B cell (primary cell): ENCODE measurements around the gene ANKRD11. TPM values are rescaled to one million over a fixed set of nuclear protein-coding genes. Genes with fewer than 3 reads are reported as not detected.

Experiments used
- ATAC-seq: fragments of 200-7000 bp; cut with Tn5 transposase; one replicate; pipeline ENCODE4 v1.10.0; 2021; ENCODE audit warnings: low read depth, mild to moderate bottlenecking, moderate number of reproducible peaks, moderate library complexity
- CTCF ChIA-PET: fragments of 350-600 bp; sonication (Branson Sonifier 250); formaldehyde crosslinking; loops from one replicate; lab custom pipeline; 2021; ENCODE audit warnings: antibody characterized with exemption, inconsistent platforms; lab: Charles Lee
- POLR2A ChIA-PET: fragments of 350-600 bp; sonication (Branson Sonifier 250); formaldehyde crosslinking; loops from one replicate; lab custom pipeline; 2021; ENCODE audit warnings: antibody characterized with exemption; lab: Charles Lee
- DNase-seq: peaks from one replicate; pipeline ENCODE4 v3.0.0; 2013
- H2AFZ ChIP-seq: 2 replicates; pipeline ENCODE4 v1.6.1; 2012; ENCODE audit warnings: mild to moderate bottlenecking, low read depth, low read length; ENCODE audit not compliant: insufficient read depth, poor library complexity, severe bottlenecking
- H3K27ac ChIP-seq, 2 donors: 1 replicate in 1 of 2; 2 replicates in 1 of 2; pipeline ENCODE4 v1.5.1; 2012 to 2013; ENCODE audit warnings: low read length in 2 of 2, mild to moderate bottlenecking in 2 of 2, moderate library complexity in 1 of 2
- H3K27me3 ChIP-seq, 4 experiments: fragments of 200-600 bp in 1 of 4; sonication (generic) in 1 of 4; replicated peaks in 1 of 4; 1 replicate in 2 of 4; 2 replicates in 2 of 4; pipeline versions ENCODE4 v1.6.1 to v1.7.0; 2013 to 2016; ENCODE audit warnings: low read length in 3 of 4, mild to moderate bottlenecking in 2 of 4, mixed read lengths in 1 of 4, moderate library complexity in 1 of 4; ENCODE audit not compliant: insufficient read depth in 4 of 4, control insufficient read depth in 3 of 4; ENCODE audit errors: control extremely low read depth in 1 of 4
- H3K36me3 ChIP-seq, 2 experiments: replicated peaks in 1 of 2; 1 replicate in 1 of 2; 2 replicates in 1 of 2; pipeline versions ENCODE4 v1.6.1 to v1.7.1; 2013; ENCODE audit warnings: low read length in 1 of 2; ENCODE audit not compliant: insufficient read depth in 2 of 2, control insufficient read depth in 1 of 2; ENCODE audit errors: control extremely low read depth in 1 of 2, extremely low read depth in 1 of 2
- H3K4me1 ChIP-seq, 2 donors: fragments of 200-600 bp in 1 of 2; sonication (generic) in 1 of 2; 1 replicate in 1 of 2; 2 replicates in 1 of 2; pipeline versions ENCODE4 v1.5.1 to v1.6.1; 2013 to 2017; ENCODE audit warnings: low read length in 2 of 2; ENCODE audit not compliant: control insufficient read depth in 2 of 2, insufficient read depth in 2 of 2
- H3K4me2 ChIP-seq: replicated peaks from 2 replicates; pipeline ENCODE3; 2012; ENCODE audit warnings: mild to moderate bottlenecking, low read depth, low read length; ENCODE audit not compliant: poor library complexity, severe bottlenecking
- H3K4me3 ChIP-seq, 5 experiments: fragments of 200-600 bp in 1 of 5; sonication (generic) in 1 of 5; 1 replicate in 3 of 5; 2 replicates in 2 of 5; pipeline versions ENCODE4 v1.5.1 to v1.7.0; 2011 to 2016; ENCODE audit warnings: low read length in 4 of 5, mild to moderate bottlenecking in 4 of 5, low read depth in 2 of 5, control low read depth in 1 of 5, moderate library complexity in 1 of 5; ENCODE audit not compliant: insufficient read depth in 1 of 5; ENCODE audit errors: control extremely low read depth in 1 of 5, extremely low read depth in 1 of 5
- H3K79me2 ChIP-seq: fragments of 200-600 bp; sonication (generic); one replicate; pipeline ENCODE4 v1.6.0; 2016; ENCODE audit warnings: low read length; ENCODE audit not compliant: control insufficient read depth, insufficient read depth
- H3K9ac ChIP-seq: fragments of 200-600 bp; sonication (generic); 2 replicates; pipeline ENCODE4 v1.6.1; 2017; ENCODE audit warnings: mild to moderate bottlenecking, low read length, moderate library complexity
- H3K9me3 ChIP-seq, 3 donors: one replicate each; pipeline versions ENCODE4 v1.6.1 to v1.7.1; 2013; ENCODE audit warnings: low read length in 2 of 3; ENCODE audit not compliant: control insufficient read depth in 2 of 3, insufficient read depth in 1 of 3; ENCODE audit errors: control extremely low read depth in 1 of 3
- H4K20me1 ChIP-seq: 2 replicates; pipeline ENCODE4 v1.6.0; 2012; ENCODE audit warnings: mild to moderate bottlenecking, low read length; ENCODE audit not compliant: insufficient read depth, control insufficient read depth, poor library complexity, severe bottlenecking
- H3K27ac Mint-ChIP-seq: one replicate; pipeline ENCODE4 v1.8.0; 2021; ENCODE audit warnings: mixed read lengths
- H3K27me3 Mint-ChIP-seq: one replicate; pipeline ENCODE4 v1.8.0; 2021; ENCODE audit warnings: mixed read lengths
- H3K4me1 Mint-ChIP-seq: one replicate; pipeline ENCODE4 v1.8.0; 2021; ENCODE audit warnings: mixed read lengths
- H3K4me3 Mint-ChIP-seq: one replicate; pipeline ENCODE4 v1.8.0; 2021; ENCODE audit warnings: mixed read lengths
- H3K9me3 Mint-ChIP-seq: one replicate; pipeline ENCODE4 v1.8.0; 2022; ENCODE audit warnings: mixed read lengths; ENCODE audit not compliant: insufficient read depth
- CTCF ChIP-seq: fragments of 200-600 bp; IDR thresholded peaks from one replicate; pipeline ENCODE4 v1.8.0; 2022; ENCODE audit warnings: antibody characterized with exemption, mild to moderate bottlenecking
- EZH2 ChIP-seq: IDR thresholded peaks from 2 replicates; pipeline ENCODE4 v1.6.1; 2012; ENCODE audit warnings: borderline replicate concordance, low read depth, mild to moderate bottlenecking, moderate library complexity, low read length; ENCODE audit not compliant: insufficient read depth, poor library complexity, severe bottlenecking
- WGBS: methylation state at CpG from one replicate; pipeline ENCODE4 v1.1.5; 2013; ENCODE audit warnings: missing lambda C conversion rate; ENCODE audit not compliant: insufficient coverage; 5-methylcytosine and 5-hydroxymethylcytosine counted together
- intact Hi-C: fragments of 100-400 bp; cut with micrococcal nuclease; formaldehyde crosslinking; loops from one replicate; pipeline ENCODE4 v1.10.0; 2022
- polyA plus RNA-seq: library from polyadenylated mRNA; depleted of rRNA; stranded (reverse); fragments of >200 nt; gene quantifications from 2 replicates; pipeline ENCODE4 v1.2.3, GENCODE V29; 2012
- total RNA-seq, 2 donors: library from RNA; stranded (reverse); fragments of 120-200 nt in 1 of 2; gene quantifications; 1 replicate in 1 of 2; 2 replicates in 1 of 2; pipeline versions ENCODE4 v1.2.3 to v1.2.4, GENCODE V29; 2013 to 2022

Gene ANKRD11
- total and polyA plus RNA-seq, 2 donors (not counting 1 experiment from before 2014, with no cell fraction given), result 67.9 to 314 TPM

DNA sequence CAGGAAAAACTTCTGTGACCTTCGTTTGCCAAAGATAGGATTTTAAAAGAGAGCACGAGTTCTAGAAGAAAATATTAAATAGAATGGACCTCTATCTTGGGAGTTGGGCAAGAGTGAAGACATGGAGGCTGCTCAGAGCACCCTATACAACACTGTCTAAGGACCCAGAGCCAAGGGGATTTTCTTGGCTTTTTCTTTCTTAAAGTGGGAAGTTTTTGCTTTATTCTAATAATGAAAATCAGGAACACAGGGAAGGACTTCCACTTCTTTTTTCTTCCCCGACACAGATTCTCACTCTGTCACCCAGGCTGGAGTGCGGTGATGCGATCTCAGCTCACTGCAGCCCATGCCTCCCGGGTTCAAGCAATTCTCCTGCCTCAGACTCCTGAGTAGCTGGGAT lies 178.7 kb downstream of the ANKRD11 start:
- Histone ChIP-seq H3K79me2 (peaks cover 100% of the 10 kb centered on the region), H3K4me3 (no peak overlapping the region), H3K4me2 (no peak overlapping the region), H4K20me1 (peaks cover 100% of the 10 kb centered on the region), H3K9me3 (no peaks in the 10 kb centered on the region), H2AFZ (no peak overlapping the region), H3K36me3 (peaks cover 2 to 40% of the 10 kb centered on the region in 2 experiments), H3K27ac (no peak overlapping the region), H3K9ac (no peak overlapping the region), H3K4me1 (peaks cover 26 to 39% of the 10 kb centered on the region in 2 donors), H3K27me3 (no peaks in the 10 kb centered on the region)
- no peak for TF ChIP-seq CTCF
- TF ChIP-seq EZH2, result no peak
- no peak for ATAC-seq
- DNase-seq, result no peak
- no CpG with 5 or more reads among the region's 6 CpGs for WGBS
- POLR2A ChIA-PET, result no interaction called here
- intact Hi-C loops, result loop anchor here (5.0 kb wide), 1 partner anchor 51 kb away; no protein-coding TSS in a partner anchor
- Mint-ChIP-seq H3K27ac (no peak overlapping the region), H3K4me3 (no peak overlapping the region), H3K9me3 (no peaks in the 10 kb centered on the region), H3K27me3 (no peaks in the 10 kb centered on the region), H3K4me1 (peaks cover 71% of the 10 kb centered on the region)
- CTCF ChIA-PET, result no interaction called here

DNA sequence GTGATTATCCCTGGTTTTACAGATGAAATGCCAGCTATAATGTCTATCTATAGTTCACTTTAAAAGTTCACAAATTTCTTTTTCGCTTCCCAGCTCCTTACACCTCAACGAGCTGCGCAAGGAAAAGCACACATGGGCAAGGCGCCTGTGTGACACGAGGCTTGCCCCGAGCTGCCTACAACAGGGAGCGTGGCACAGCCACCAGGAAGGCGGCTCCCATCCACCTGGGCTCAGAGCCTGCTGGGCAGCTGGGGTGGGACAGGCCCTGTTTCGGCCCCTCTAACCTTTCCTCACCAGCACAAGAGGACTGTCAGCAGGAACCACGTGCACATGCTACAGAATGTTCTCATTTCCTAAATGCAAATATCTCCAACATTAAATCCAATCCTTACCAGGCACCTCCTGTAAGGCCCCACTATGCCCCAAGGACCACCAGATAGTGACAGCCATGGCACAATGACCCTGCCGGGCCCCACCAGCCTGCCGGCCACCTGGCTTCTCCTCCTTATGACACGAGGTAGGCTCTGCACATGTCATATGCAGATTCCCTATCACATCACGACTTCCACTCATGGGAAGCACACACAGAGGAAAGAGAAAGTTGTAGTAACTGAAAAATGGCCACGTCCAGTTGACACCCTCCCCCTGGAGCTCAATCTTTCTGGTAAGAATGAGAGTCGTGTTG lies 180.8 kb downstream of the ANKRD11 start:
- Histone ChIP-seq H3K9ac (no peak overlapping the region), H3K27me3 (no peaks in the 10 kb centered on the region), H2AFZ (no peak overlapping the region), H3K79me2 (peaks cover 100% of the 10 kb centered on the region), H3K4me3 (no peak overlapping the region), H3K27ac (no peak overlapping the region), H4K20me1 (peaks cover 98% of the 10 kb centered on the region), H3K4me1 (peaks cover 11 to 19% of the 10 kb centered on the region in 2 donors), H3K36me3 (peaks cover 2 to 35% of the 10 kb centered on the region in 2 experiments), H3K4me2 (no peak overlapping the region), H3K9me3 (no peaks in the 10 kb centered on the region)
- Mint-ChIP-seq H3K27ac (no peak overlapping the region), H3K27me3 (no peaks in the 10 kb centered on the region), H3K4me3 (no peak overlapping the region), H3K9me3 (no peaks in the 10 kb centered on the region), H3K4me1 (peaks cover 51% of the 10 kb centered on the region)
- ATAC-seq, result no peak
- no peak for DNase-seq
- intact Hi-C loops, result loop anchor here (5.0 kb wide), 1 partner anchor 53 kb away; no protein-coding TSS in a partner anchor
- ChIA-PET POLR2A (interaction anchor here (0.6 kb wide), 1 partner anchor 59 kb away, joined by 5 read pairs; no protein-coding TSS in a partner anchor), CTCF (interaction anchor here (0.8 to 1.3 kb wide), 2 partner anchors 21 to 199 kb away, joined by 3 read pairs; partner anchors contain the start of gene SPG7)
- TF ChIP-seq CTCF (no peak), EZH2 (no peak)
- WGBS, result 88% methylated on average over 11 of the region's 16 CpGs
